GM20431 (cell line): ENCODE data around the gene SEPSECS.

Experiments
- in situ Hi-C: fragments of 300-500 bp; cut with MseI, MboI; formaldehyde crosslinking; loops from one replicate; pipeline ENCODE4 v1.15.0; 2020; ENCODE audit warnings: low sequenced_read_pairs; ENCODE audit not compliant: unreplicated experiment

Gene SEPSECS

GRCh38 chr4:25159837-25160713 is at the start of gene SEPSECS:
Gene SEPSECS (minus strand): TSS chr4:25160449. CDS start chr4:25160369, 80 bp downstream.
- in situ Hi-C loops = no loop called here

DNA sequence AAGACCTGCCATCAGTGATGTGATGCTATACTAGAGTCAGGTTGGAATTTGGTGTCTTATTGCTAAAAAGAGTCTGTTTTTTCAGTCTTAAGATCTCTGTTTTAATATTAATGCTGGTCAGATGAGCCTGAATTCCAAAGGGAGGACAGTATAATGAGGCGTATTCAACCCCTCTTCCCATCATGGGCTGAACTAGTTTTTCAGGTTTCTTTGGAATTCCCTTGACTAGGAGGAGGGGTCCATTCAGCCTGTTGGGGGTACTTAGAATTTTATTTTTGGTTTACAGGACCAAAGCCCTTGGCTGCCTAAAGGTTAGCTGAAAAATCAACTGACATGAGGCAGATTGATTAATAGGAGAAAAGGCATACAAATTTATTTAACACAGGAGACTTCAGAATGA is 49.5 kb upstream of the SEPSECS start:
- in situ Hi-C loops = no loop called here

- in situ Hi-C loops = no loop called here
Measured at GRCh38 chr4:25207997-25208396, 47.7 kb upstream of the SEPSECS start.

- in situ Hi-C loops = loop anchor here (25.0 kb wide), 1 partner anchor 164 kb away; no protein-coding TSS in a partner anchor
Measured at GRCh38 chr4:25198713-25199112, 38.5 kb upstream of the SEPSECS start.

- in situ Hi-C loops = loop anchor here (25.0 kb wide), 1 partner anchor 172 kb away; no protein-coding TSS in a partner anchor
Measured at GRCh38 chr4:25190407-25190806, 30.2 kb upstream of the SEPSECS start.

GRCh38 chr4:25184056-25184455 is 23.8 kb upstream of the SEPSECS start:
- in situ Hi-C loops = loop anchor here (25.0 kb wide), 1 partner anchor 178 kb away; no protein-coding TSS in a partner anchor

DNA sequence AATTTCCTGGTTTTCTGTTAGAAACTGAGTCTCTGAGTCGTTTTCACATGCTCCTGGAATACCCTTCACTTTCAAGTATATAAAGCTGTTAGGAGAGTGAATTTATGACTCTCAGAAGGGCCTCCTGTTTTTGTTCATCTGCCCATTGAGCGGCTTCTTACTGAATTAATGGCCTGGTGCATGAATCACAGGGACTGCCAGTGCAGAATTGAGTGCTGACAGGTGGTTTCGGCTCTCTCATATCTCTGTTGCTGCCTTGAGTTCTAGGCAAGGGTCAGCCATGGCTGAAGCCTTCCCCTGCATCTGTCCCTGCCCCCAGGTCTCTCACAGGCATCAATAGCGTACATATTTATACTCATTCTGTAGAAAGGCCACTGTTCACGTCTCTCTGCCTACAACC is 22.7 kb upstream of the SEPSECS start:
- in situ Hi-C loops = loop anchor here (25.0 kb wide), 1 partner anchor 179 kb away; no protein-coding TSS in a partner anchor

DNA sequence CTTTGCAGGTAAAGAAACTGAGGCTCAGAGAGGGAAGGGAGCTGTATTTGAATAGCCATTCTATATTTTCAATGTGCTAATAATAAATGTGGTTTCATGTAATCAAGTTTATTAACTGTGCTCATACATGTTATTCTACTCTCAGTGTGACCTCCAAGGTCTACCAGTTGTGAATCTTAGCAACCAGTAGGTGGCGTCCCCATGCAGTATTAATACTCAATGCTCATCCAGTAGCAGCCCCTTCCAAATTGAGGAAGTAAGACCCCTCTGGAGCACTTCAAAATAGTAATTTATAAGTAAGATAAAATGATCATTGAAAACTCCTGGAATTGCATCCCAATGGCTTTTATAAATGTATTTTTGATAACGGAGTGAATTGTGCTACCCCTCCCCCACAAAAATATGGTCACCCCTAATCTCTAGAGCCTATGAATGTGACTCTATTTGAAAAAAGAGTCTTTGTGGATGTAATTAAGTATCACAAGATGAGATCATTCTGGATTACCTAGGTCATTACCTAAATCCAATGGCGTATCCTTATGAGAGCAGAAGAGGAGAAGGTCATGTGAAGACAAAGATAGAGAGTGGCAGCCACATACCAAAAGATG is 20.4 kb upstream of the SEPSECS start:
- in situ Hi-C loops = loop anchor here (25.0 kb wide), 1 partner anchor 182 kb away; no protein-coding TSS in a partner anchor

- in situ Hi-C loops = loop anchor here (25.0 kb wide), 1 partner anchor 183 kb away; no protein-coding TSS in a partner anchor
Measured at GRCh38 chr4:25178838-25179261, 18.6 kb upstream of the SEPSECS start.

GRCh38 chr4:25177147-25177546 is 16.9 kb upstream of the SEPSECS start:
- in situ Hi-C loops = loop anchor here (25.0 kb wide), 1 partner anchor 185 kb away; no protein-coding TSS in a partner anchor

GRCh38 chr4:25174674-25175073 is 14.4 kb upstream of the SEPSECS start:
- in situ Hi-C loops = loop anchor here (25.0 kb wide), 1 partner anchor 188 kb away; no protein-coding TSS in a partner anchor

DNA sequence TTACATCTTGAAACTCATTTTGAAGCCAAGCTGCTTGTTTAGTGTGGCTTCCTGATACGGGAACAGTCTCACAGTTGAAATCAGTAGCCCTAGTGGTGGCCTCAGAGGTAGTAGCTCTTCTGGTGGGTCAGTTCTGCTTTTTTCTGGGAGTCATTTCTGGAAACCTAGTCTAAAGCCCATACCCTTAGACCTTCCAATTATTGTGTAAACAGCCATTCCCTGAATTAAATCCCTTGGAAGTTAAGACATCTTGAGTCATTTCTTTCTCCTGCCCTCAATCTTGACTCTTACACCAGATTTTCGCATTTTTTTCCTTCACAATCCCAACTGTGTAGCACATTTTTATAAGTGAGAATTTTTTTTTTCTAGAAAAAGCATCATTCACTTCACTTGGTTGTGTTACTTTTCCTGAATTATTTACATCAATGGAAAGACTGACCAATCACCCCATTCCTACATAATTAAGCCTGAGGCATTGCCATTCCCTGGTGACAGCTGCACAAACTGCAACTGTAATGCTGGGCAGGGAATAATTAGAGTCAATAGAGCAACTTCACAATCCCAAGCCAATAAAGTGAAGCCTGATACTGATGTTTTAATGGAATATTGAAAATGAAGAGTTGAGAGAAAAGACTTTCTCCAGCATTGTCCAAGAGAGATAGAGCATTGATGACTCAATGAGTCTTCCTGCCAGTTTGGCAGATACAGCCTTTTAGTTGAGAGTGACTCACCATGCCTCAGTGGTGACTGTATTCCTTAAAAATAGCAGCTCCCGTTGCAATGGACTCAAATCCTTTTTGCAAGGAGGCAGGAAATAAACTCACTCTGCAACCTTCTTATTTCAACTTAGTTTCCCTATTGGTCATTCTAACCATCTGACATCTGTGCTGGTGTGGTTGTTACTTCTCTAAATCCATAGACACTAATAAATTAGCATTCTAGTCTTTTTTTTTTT is 13.0 kb upstream of the SEPSECS start:
- in situ Hi-C loops = no loop called here

DNA sequence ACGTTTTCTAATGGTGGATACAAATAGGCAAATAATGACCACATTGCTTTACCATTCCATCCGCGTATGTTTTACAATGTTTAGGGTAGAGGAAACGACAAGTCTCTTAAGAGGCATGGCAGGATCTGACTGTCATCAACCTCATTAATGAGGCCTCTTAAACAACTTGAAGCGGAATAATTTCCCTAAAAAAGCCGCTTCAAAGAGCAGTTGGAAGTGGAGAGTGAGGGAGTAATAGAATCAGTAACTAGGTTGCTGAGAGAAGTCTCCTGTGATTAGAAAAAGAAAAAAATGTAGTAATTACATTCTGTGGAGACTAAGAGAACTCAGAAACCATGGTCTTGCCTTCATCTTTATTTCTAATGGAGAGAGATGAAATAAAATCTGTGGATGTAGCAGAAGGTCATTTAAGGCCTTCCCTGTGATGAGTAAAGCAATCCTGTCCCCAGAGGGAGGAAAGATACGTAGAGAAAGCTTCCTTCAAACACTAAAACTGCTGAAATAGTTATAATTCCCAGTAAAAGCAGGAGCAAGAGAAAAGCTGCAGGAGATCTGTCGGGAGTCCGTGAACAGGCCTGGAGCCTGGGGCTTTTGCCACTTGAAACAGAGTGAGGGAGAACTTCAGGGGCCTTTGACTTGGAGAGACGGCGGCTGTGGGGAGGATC is 11.1 kb upstream of the SEPSECS start:
- in situ Hi-C loops = no loop called here

- in situ Hi-C loops = no loop called here
Measured at GRCh38 chr4:25169446-25169845, 9.2 kb upstream of the SEPSECS start.

DNA sequence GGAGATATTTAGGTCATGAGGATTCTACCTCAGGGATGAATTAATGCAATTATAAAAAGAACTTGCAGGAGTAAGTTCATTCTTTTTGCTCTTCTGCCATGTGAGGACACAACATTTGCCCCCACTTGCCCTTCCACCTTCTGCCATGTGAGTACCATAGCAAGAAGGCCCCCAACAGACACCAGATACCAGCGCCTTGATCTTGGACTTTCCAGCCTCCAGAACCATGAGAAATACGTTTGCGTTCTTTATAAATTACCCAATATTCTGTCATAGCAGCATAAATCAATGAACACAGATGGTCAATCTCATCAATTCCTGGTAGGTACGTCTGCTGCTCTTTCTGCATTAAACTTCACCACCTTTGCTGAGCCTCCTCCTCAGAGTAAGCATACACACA is 5.7 kb upstream of the SEPSECS start:
- in situ Hi-C loops = no loop called here

GRCh38 chr4:25163196-25163595 is 2.9 kb upstream of the SEPSECS start:
- in situ Hi-C loops = no loop called here

DNA sequence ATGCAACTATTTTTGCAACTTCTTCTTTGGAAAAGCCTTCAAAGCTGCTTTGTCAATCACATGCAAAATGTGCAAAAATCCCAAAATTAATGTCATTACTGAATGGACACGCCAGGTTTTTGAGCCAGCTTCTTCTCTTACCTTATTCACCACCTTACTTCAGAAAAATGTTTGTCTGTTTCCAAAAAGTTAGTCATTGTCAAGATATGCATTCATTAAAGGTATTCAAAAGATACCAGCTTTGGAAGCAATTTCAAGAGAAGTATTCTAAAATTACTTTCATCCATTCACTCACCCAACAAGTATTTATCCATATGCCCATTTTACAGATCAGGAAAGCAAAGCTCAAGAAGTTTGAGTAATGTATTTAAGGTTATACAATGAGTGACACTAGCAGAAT is 2.3 kb upstream of the SEPSECS start:
- in situ Hi-C loops = no loop called here

DNA sequence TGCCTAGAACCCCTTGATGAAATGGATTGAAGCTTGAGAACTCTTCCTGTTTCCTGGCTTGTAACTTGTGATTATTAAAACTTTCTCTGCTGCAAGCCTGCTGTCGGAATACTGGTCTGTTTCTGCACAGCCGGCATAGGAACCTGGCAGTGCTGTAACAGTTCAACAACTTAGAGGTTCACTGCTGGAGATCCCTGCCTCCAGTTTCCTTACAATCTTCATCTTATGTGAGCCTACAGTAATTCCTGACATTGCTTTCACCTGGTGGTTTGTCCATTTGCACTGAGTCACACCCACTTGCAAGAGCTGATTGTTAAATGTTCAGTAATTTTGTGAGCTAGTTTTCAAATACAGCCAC is 1.3 kb upstream of the SEPSECS start:
- in situ Hi-C loops = no loop called here
